ENCODE measurements around the gene CWC27.

DNA sequence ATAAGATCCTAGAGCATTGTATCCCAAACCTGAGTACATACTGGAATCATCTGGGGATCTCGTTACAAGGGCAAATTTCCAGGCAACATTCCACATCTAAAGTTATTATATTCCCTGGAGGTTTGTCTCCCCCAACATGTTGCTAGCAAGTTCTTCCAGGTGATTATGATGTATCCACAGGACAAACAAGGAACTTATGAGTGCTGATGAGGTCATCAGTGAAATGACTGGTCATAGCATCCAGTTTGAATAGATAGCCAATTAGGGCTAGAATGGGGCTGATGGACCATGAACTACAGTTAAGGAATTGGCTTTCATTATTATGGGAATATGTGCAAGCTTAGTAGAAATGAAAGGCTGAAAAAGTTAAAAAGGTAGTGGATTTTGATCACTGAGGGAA, 115.2 kb downstream of the CWC27 start:
- TF ChIP-seq, protein P1, sequence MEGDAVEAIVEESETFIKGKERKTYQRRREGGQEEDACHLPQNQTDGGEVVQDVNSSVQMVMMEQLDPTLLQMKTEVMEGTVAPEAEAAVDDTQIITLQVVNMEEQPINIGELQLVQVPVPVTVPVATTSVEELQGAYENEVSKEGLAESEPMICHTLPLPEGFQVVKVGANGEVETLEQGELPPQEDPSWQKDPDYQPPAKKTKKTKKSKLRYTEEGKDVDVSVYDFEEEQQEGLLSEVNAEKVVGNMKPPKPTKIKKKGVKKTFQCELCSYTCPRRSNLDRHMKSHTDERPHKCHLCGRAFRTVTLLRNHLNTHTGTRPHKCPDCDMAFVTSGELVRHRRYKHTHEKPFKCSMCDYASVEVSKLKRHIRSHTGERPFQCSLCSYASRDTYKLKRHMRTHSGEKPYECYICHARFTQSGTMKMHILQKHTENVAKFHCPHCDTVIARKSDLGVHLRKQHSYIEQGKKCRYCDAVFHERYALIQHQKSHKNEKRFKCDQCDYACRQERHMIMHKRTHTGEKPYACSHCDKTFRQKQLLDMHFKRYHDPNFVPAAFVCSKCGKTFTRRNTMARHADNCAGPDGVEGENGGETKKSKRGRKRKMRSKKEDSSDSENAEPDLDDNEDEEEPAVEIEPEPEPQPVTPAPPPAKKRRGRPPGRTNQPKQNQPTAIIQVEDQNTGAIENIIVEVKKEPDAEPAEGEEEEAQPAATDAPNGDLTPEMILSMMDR (IDR thresholded peaks at IDR 0.05), result no peak
- no peak for TF ChIP-seq POLR2A (IDR thresholded peaks at IDR 0.05)

Measured in upper lobe of left lung (tissue), 4 donors.